Breast epithelium (tissue), 3 donors: ENCODE data around the gene ANKRD44.
"Not testable (repeated sequence)": the region's sequence is repeated elsewhere in the genome, so short reads cannot be mapped to it uniquely, and the experiment has no call there.

ENCODE experiments used
- POLR2A ChIP-seq: fragments of 450-650 bp; IDR thresholded peaks from one replicate; pipeline ENCODE4 v1.6.1; 2016; ENCODE audit warnings: antibody characterized with exemption, mild to moderate bottlenecking, moderate library complexity
- POLR2AphosphoS5 ChIP-seq, 3 donors: sonication (generic); formaldehyde crosslinking; IDR thresholded peaks; one replicate each; pipeline ENCODE4 v1.6.1; 2017; ENCODE audit warnings: antibody characterized with exemption in 3 of 3

DNA sequence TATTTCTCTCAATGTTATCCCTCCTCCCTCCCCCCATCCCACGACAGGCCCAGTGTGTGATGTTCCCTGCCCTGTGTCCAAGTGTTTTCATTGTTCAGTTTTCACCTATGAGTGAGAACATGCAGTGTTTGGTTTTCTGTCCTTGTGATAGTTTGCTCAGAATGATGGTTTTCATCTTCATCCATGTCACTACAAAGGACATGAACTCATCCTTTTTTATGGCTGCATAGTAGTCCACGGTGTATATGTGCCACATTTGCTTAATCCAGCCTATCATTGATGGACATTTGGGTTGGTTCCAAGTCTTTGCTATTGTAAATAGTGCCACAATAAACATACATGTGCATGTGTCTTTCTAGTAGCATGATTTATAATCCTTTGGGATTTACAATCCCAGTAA, 289.7 kb downstream of the ANKRD44 start:
- not testable (repeated sequence) for TF ChIP-seq POLR2A; POLR2AphosphoS5 (IDR thresholded peaks at IDR 0.05)
